Body of pancreas (tissue), 4 donors: Measurements from ENCODE around the gene CFAP46. TPM values are rescaled to one million over a fixed set of nuclear protein-coding genes. Genes with fewer than 3 reads are reported as not detected.

Source experiments
- ATAC-seq: fragments of 150-250 bp; one replicate; pipeline ENCODE4 v1.9.1; 2016
- DNase-seq, 4 donors: peaks; one replicate each; pipeline ENCODE4 v3.0.0-alpha.2; 2019
- H3K27ac ChIP-seq, 4 donors: fragments of 200-600 bp; sonication (generic); 1 replicate in 3 of 4; 2 replicates in 1 of 4; pipeline versions ENCODE4 v1.5.1 to v1.6.1; 2016 to 2019; ENCODE audit warnings: mild to moderate bottlenecking in 1 of 4, mixed read lengths in 1 of 4, moderate library complexity in 1 of 4
- H3K27me3 ChIP-seq, 2 donors: fragments of 200-600 bp; sonication (generic); one replicate each; pipeline ENCODE4 v1.6.0; 2016; ENCODE audit warnings: mild to moderate bottlenecking in 1 of 2
- H3K36me3 ChIP-seq, 2 donors: fragments of 200-600 bp; sonication (generic); replicated peaks in 1 of 2; 2 replicates each; pipeline ENCODE4 v1.5.1; 2016; ENCODE audit warnings: low read depth in 2 of 2; ENCODE audit not compliant: insufficient read depth in 1 of 2
- H3K4me1 ChIP-seq: fragments of 200-600 bp; sonication (generic); one replicate; pipeline ENCODE4 v1.6.0; 2016
- H3K4me3 ChIP-seq, 2 donors: fragments of 200-600 bp; sonication (generic); 1 replicate in 1 of 2; 2 replicates in 1 of 2; pipeline ENCODE4 v1.5.1; 2016 to 2019
- H3K9me3 ChIP-seq, 3 donors: fragments of 200-600 bp; sonication (generic); 1 replicate in 2 of 3; 2 replicates in 1 of 3; pipeline ENCODE4 v1.5.1; 2016
- CTCF ChIP-seq, 7 experiments: fragments of 450-650 bp in 4 of 7; fragments of 200-600 bp in 3 of 7; sonication (generic) in 3 of 7; IDR thresholded peaks; one replicate each; pipeline ENCODE4 v1.5.1; 2016 to 2019; ENCODE audit warnings: antibody characterized with exemption in 7 of 7
- POLR2A ChIP-seq, 3 donors: fragments of 450-650 bp; IDR thresholded peaks; one replicate each; pipeline ENCODE4 v1.6.1; 2016; ENCODE audit warnings: antibody characterized with exemption in 3 of 3, mild to moderate bottlenecking in 2 of 3
- WGBS, 2 donors: methylation state at CpG; one replicate each; pipeline ENCODE4 v1.1.5; 2017; 5-methylcytosine and 5-hydroxymethylcytosine counted together
- intact Hi-C: fragments of 100-400 bp; cut with DNase I; formaldehyde crosslinking; loops from one replicate; pipeline ENCODE4 v1.15.1; 2023
- total RNA-seq, 2 donors: library from RNA; depleted of rRNA; stranded (reverse); fragments of >200 nt; gene quantifications; one replicate each; pipeline ENCODE4 v1.1.0, GENCODE V29; 2016

CFAP46 gene
- total RNA-seq, 2 donors from 2014 or later: 0.33 to 0.52 TPM

GRCh38 chr10:132813001-132813401 is 129.4 kb downstream of the CFAP46 start:
- ATAC-seq (no peak), DNase-seq (no peak)

GRCh38 chr10:132812520-132812919 is 129.8 kb downstream of the CFAP46 start:
- Histone ChIP-seq H3K4me1 (no peaks in the 10 kb centered on the region), H3K27ac (no peak overlapping the region), H3K27me3 (peaks cover 0 to 2% of the 10 kb centered on the region in 2 donors), H3K36me3 (no peaks in the 10 kb centered on the region), H3K9me3 (no peaks in the 10 kb centered on the region), H3K4me3 (no peak overlapping the region)
- TF ChIP-seq CTCF (IDR thresholded peaks at IDR 0.05): no peak
- no peak for TF ChIP-seq POLR2A (IDR thresholded peaks at IDR 0.05)
- ATAC-seq (no peak), DNase-seq (no peak)
- 40 to 48% methylated on average over 7 to 10 of the region's 11 CpGs for WGBS, 2 donors
- intact Hi-C loops: no loop called here

More at GRCh38 chr10:132813001-132813401, 129.4 kb downstream of the CFAP46 start:
- TF ChIP-seq POLR2A (IDR thresholded peaks at IDR 0.05) (no peak), CTCF (IDR thresholded peaks at IDR 0.05) (no peak)
- Histone ChIP-seq H3K27ac (no peak overlapping the region), H3K4me3 (no peak overlapping the region), H3K4me1 (no peaks in the 10 kb centered on the region), H3K9me3 (no peaks in the 10 kb centered on the region), H3K27me3 (peaks cover 0 to 6% of the 10 kb centered on the region in 2 donors), H3K36me3 (no peaks in the 10 kb centered on the region)
- intact Hi-C loops: no loop called here
- WGBS, 2 donors: 79 to 80% methylated on average over 10 of the region's 10 CpGs

GRCh38 chr10:132811891-132812481 is 130.4 kb downstream of the CFAP46 start:
- TF ChIP-seq CTCF (IDR thresholded peaks at IDR 0.05) (no peak), POLR2A (IDR thresholded peaks at IDR 0.05) (no peak)
- no peak for DNase-seq
- intact Hi-C loops: no loop called here
- no peaks in the 10 kb centered on the region for H3K4me1 ChIP-seq
- no peak for ATAC-seq
- no peak overlapping the region for H3K27ac ChIP-seq
- no peak overlapping the region for H3K4me3 ChIP-seq
- H3K9me3 ChIP-seq: no peaks in the 10 kb centered on the region
- WGBS, 2 donors: 72% methylated on average over 25 of the region's 26 CpGs; no CpG with 5 or more reads in 1 of the 2 donors
- no peaks in the 10 kb centered on the region for H3K36me3 ChIP-seq
- H3K27me3 ChIP-seq: no peaks in the 10 kb centered on the region

- no peak overlapping the region for H3K27ac ChIP-seq
- WGBS, 2 donors: 43 to 44% methylated on average over 16 to 25 of the region's 33 CpGs
- intact Hi-C loops: no loop called here
- no peaks in the 10 kb centered on the region for H3K36me3 ChIP-seq
- no peaks in the 10 kb centered on the region for H3K4me1 ChIP-seq
- DNase-seq (no peak), ATAC-seq (no peak)
- TF ChIP-seq POLR2A (IDR thresholded peaks at IDR 0.05) (no peak), CTCF (IDR thresholded peaks at IDR 0.05) (no peak)
- H3K27me3 ChIP-seq: no peaks in the 10 kb centered on the region
- H3K9me3 ChIP-seq: no peaks in the 10 kb centered on the region
- H3K4me3 ChIP-seq: no peak overlapping the region
Observed at GRCh38 chr10:132810807-132811700, 131.3 kb downstream of the CFAP46 start.
